GM23338 (cell line): Measurements from ENCODE around the gene APRT. TPM values are rescaled to one million over a fixed set of nuclear protein-coding genes. Genes with fewer than 3 reads are reported as not detected.

Experiments used
- ATAC-seq: fragments of 200-7000 bp; cut with Tn5 transposase; 3 replicates; pipeline ENCODE4 v1.9.1; 2020
- DNase-seq: peaks from one replicate; pipeline ENCODE4 v3.0.0-alpha.2; 2015; ENCODE audit warnings: low spot score
- H2AFZ ChIP-seq: fragments of 200-600 bp; sonication (generic); 2 replicates; pipeline ENCODE4 v1.8.0; 2016; ENCODE audit warnings: antibody characterized with exemption, mild to moderate bottlenecking, moderate library complexity
- H3F3A ChIP-seq: fragments of 200-600 bp; sonication (generic); replicated peaks from 2 replicates; pipeline ENCODE4 v1.8.0; 2017; ENCODE audit warnings: antibody characterized with exemption, mixed run types, low read depth
- H3K27ac ChIP-seq: fragments of 200-600 bp; sonication (generic); 2 replicates; pipeline ENCODE4 v1.6.1; 2016; ENCODE audit warnings: low read depth
- H3K27me3 ChIP-seq: fragments of 200-600 bp; sonication (generic); 2 replicates; pipeline ENCODE4 v1.8.0; 2016; ENCODE audit warnings: mild to moderate bottlenecking, mixed run types, moderate library complexity; ENCODE audit not compliant: insufficient read depth
- H3K36me3 ChIP-seq: fragments of 200-600 bp; sonication (generic); 2 replicates; pipeline ENCODE4 v1.8.0; 2016; ENCODE audit warnings: mild to moderate bottlenecking; ENCODE audit not compliant: insufficient read depth
- H3K4me1 ChIP-seq: fragments of 200-600 bp; sonication (generic); 2 replicates; pipeline ENCODE4 v1.8.0; 2016; ENCODE audit warnings: mild to moderate bottlenecking, moderate library complexity; ENCODE audit not compliant: insufficient read depth
- H3K4me2 ChIP-seq: fragments of 200-600 bp; sonication (generic); 2 replicates; pipeline ENCODE4 v1.7.1; 2017; ENCODE audit warnings: mixed run types
- H3K4me3 ChIP-seq: fragments of 200-600 bp; sonication (generic); 2 replicates; pipeline ENCODE4 v1.6.1; 2016; ENCODE audit warnings: mixed run types
- H3K79me2 ChIP-seq: fragments of 200-600 bp; sonication (generic); replicated peaks from 2 replicates; pipeline ENCODE4 v1.8.0; 2017; ENCODE audit warnings: mild to moderate bottlenecking; ENCODE audit not compliant: insufficient read depth
- H3K9me2 ChIP-seq: fragments of 200-600 bp; sonication (generic); 2 replicates; pipeline ENCODE4 v1.8.0; 2017; ENCODE audit not compliant: insufficient read depth
- H4K20me1 ChIP-seq: fragments of 200-600 bp; sonication (generic); replicated peaks from 2 replicates; pipeline ENCODE4 v1.8.0; 2017; ENCODE audit warnings: mild to moderate bottlenecking; ENCODE audit not compliant: insufficient read depth
- H3K27ac Mint-ChIP-seq: 2 replicates; pipeline ENCODE4 v1.8.0; 2020; ENCODE audit warnings: inconsistent platforms, mild to moderate bottlenecking, moderate library complexity, mixed read lengths
- H3K27me3 Mint-ChIP-seq: 3 replicates; pipeline ENCODE4 v1.8.0; 2022; ENCODE audit warnings: low read depth, mild to moderate bottlenecking, moderate library complexity, mixed read lengths, inconsistent platforms; ENCODE audit not compliant: insufficient read depth, poor library complexity
- H3K36me3 Mint-ChIP-seq: 3 replicates; pipeline ENCODE4 v1.8.0; 2021; ENCODE audit warnings: low read depth, mild to moderate bottlenecking, inconsistent platforms, moderate library complexity, mixed read lengths
- H3K4me1 Mint-ChIP-seq: 3 replicates; pipeline ENCODE4 v1.8.0; 2020; ENCODE audit warnings: mild to moderate bottlenecking, inconsistent platforms, mixed read lengths
- H3K4me3 Mint-ChIP-seq: 3 replicates; pipeline ENCODE4 v1.8.0; 2021; ENCODE audit warnings: moderate library complexity, mild to moderate bottlenecking, inconsistent platforms, mixed read lengths
- H3K9me3 Mint-ChIP-seq: 3 replicates; pipeline ENCODE4 v1.8.0; 2020; ENCODE audit warnings: moderate library complexity, mild to moderate bottlenecking, inconsistent platforms, mixed read lengths
- CREB1 ChIP-seq: fragments of 250-450 bp; sonication (Bioruptor Pico); IDR thresholded peaks from 2 replicates; pipeline ENCODE4 v1.5.0; 2020; ENCODE audit warnings: low read depth, mild to moderate bottlenecking, moderate library complexity
- CTCF ChIP-seq, 2 experiments: fragments of 200-600 bp in 1 of 2; sonication (generic) in 1 of 2; conservative IDR thresholded peaks; 2 replicates each; pipeline versions ENCODE4 v1.5.1 to v1.6.1; 2016 to 2017; ENCODE audit warnings: antibody characterized with exemption in 2 of 2, low read depth in 2 of 2, mild to moderate bottlenecking in 2 of 2, moderate library complexity in 1 of 2
- EZH2 ChIP-seq: fragments of 200-600 bp; sonication (generic); IDR thresholded peaks from one replicate; pipeline ENCODE4 v1.8.0; 2017; ENCODE audit warnings: antibody characterized with exemption, mild to moderate bottlenecking, low read depth; ENCODE audit not compliant: unreplicated experiment
- EZH2phosphoT487 ChIP-seq: fragments of 200-600 bp; sonication (generic); IDR thresholded peaks from one replicate; pipeline ENCODE4 v1.8.1; 2018; ENCODE audit warnings: antibody characterized with exemption; ENCODE audit not compliant: unreplicated experiment
- JUNB ChIP-seq: IDR thresholded peaks from one replicate; pipeline ENCODE4 v1.6.1; 2016; ENCODE audit warnings: antibody characterized with exemption; ENCODE audit not compliant: unreplicated experiment
- NANOG ChIP-seq: IDR thresholded peaks from 2 replicates; pipeline ENCODE4 v1.6.1; 2016; ENCODE audit warnings: antibody characterized with exemption, borderline replicate concordance
- POLR2AphosphoS5 ChIP-seq: IDR thresholded peaks from 2 replicates; pipeline ENCODE4 v1.6.1; 2016; ENCODE audit warnings: antibody characterized with exemption, low read depth
- STAT1 ChIP-seq: IDR thresholded peaks from one replicate; pipeline ENCODE4 v1.6.1; 2016; ENCODE audit warnings: antibody characterized with exemption; ENCODE audit not compliant: unreplicated experiment
- ZNF114 ChIP-seq: fragments of 250-450 bp; sonication (Bioruptor Pico); IDR thresholded peaks from 2 replicates; pipeline ENCODE4 v1.5.0; 2020; ENCODE audit warnings: mild to moderate bottlenecking, moderate library complexity
- ZNF331 ChIP-seq: fragments of 250-450 bp; sonication (Bioruptor Pico); IDR thresholded peaks from 2 replicates; pipeline ENCODE4 v1.5.0; 2020; ENCODE audit warnings: low read depth, mild to moderate bottlenecking, moderate library complexity
- ZNF462 ChIP-seq: fragments of 250-450 bp; sonication (Bioruptor Pico); IDR thresholded peaks from 2 replicates; pipeline ENCODE4 v1.5.0; 2020; ENCODE audit warnings: mild to moderate bottlenecking, moderate library complexity
- polyA plus RNA-seq: library from polyadenylated mRNA; unstranded; fragments of >200 nt; fragmentation: Nextera tagmentation; extraction: Ambion mirVana; gene quantifications from 2 replicates; pipeline ENCODE4 v1.2.1, GENCODE V29; 2016
- total RNA-seq: library from RNA; depleted of rRNA; stranded (reverse); fragments of >200 nt; shearing (Covaris generic); gene quantifications from 2 replicates; pipeline ENCODE4 v1.2.3, GENCODE V29; 2014
- TF ChIP-seq, protein P1 (sequence below): IDR thresholded peaks from one replicate; pipeline ENCODE4 v1.6.1; 2018; ENCODE audit warnings: antibody characterized with exemption; ENCODE audit not compliant: unreplicated experiment
- TF ChIP-seq, protein P2 (sequence below): IDR thresholded peaks from 2 replicates; pipeline ENCODE4 v1.6.1; 2016; ENCODE audit warnings: antibody characterized with exemption

APRT gene
- total and polyA plus RNA-seq, 2 experiments from 2014 or later, result 250 to 522 TPM

- ATAC-seq, result no peak
- no peak overlapping the region for H3K4me3 Mint-ChIP-seq
These were observed 13.4 kb upstream of the APRT start for GRCh38 chr16:88825146-88825545.

More at GRCh38 chr16:88825146-88825545, 13.4 kb upstream of the APRT start:
- no peaks in the 10 kb centered on the region for H3K79me2 ChIP-seq
- no peaks in the 10 kb centered on the region for H4K20me1 ChIP-seq
- Mint-ChIP-seq H3K4me1 (no peaks in the 10 kb centered on the region; the same call in 2 of the 3 replicates), H3K9me3 (no peaks in the 10 kb centered on the region; the same call in 2 of the 3 replicates), H3K27ac (no peak overlapping the region), H3K36me3 (peaks cover 3% of the 10 kb centered on the region; the same call in 2 of the 3 replicates), H3K27me3 (peaks cover 5% of the 10 kb centered on the region)
- H3K9me2 ChIP-seq, result no peaks in the 10 kb centered on the region
- no peak overlapping the region for H3K4me2 ChIP-seq
- no peaks in the 10 kb centered on the region for H3K36me3 ChIP-seq
- H3F3A ChIP-seq, result no peaks in the 10 kb centered on the region
- no peak overlapping the region for H3K27ac ChIP-seq
- no peaks in the 10 kb centered on the region for H3K4me1 ChIP-seq
- H2AFZ ChIP-seq, result no peak overlapping the region
- H3K27me3 ChIP-seq, result no peaks in the 10 kb centered on the region
- no peak overlapping the region for H3K4me3 ChIP-seq
- DNase-seq, result no peak
- TF ChIP-seq ZNF114 (CRISPR knock-in tag) (no peak), ZNF462 (no peak), JUNB (no peak), POLR2AphosphoS5 (no peak), CREB1 (CRISPR knock-in tag) (no peak), NANOG (no peak), STAT1 (no peak), EZH2phosphoT487 (no peak), EZH2 (no peak), ZNF331 (CRISPR knock-in tag) (no peak), CTCF (conservative IDR thresholded peaks at IDR 0.05; ENCODE audit: low read depth in 2 of 2) (no peak)
- TF ChIP-seq, protein P1, sequence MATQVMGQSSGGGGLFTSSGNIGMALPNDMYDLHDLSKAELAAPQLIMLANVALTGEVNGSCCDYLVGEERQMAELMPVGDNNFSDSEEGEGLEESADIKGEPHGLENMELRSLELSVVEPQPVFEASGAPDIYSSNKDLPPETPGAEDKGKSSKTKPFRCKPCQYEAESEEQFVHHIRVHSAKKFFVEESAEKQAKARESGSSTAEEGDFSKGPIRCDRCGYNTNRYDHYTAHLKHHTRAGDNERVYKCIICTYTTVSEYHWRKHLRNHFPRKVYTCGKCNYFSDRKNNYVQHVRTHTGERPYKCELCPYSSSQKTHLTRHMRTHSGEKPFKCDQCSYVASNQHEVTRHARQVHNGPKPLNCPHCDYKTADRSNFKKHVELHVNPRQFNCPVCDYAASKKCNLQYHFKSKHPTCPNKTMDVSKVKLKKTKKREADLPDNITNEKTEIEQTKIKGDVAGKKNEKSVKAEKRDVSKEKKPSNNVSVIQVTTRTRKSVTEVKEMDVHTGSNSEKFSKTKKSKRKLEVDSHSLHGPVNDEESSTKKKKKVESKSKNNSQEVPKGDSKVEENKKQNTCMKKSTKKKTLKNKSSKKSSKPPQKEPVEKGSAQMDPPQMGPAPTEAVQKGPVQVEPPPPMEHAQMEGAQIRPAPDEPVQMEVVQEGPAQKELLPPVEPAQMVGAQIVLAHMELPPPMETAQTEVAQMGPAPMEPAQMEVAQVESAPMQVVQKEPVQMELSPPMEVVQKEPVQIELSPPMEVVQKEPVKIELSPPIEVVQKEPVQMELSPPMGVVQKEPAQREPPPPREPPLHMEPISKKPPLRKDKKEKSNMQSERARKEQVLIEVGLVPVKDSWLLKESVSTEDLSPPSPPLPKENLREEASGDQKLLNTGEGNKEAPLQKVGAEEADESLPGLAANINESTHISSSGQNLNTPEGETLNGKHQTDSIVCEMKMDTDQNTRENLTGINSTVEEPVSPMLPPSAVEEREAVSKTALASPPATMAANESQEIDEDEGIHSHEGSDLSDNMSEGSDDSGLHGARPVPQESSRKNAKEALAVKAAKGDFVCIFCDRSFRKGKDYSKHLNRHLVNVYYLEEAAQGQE, result no peak
- TF ChIP-seq, protein P2, sequence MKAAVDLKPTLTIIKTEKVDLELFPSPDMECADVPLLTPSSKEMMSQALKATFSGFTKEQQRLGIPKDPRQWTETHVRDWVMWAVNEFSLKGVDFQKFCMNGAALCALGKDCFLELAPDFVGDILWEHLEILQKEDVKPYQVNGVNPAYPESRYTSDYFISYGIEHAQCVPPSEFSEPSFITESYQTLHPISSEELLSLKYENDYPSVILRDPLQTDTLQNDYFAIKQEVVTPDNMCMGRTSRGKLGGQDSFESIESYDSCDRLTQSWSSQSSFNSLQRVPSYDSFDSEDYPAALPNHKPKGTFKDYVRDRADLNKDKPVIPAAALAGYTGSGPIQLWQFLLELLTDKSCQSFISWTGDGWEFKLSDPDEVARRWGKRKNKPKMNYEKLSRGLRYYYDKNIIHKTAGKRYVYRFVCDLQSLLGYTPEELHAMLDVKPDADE, result no peak
